Stimulated activated naive B cell treated with anti-CD40 and anti-IgM and Interleukin-4, amounts not matched to agents 10 μg/mL and 1 μg/mL and 100 μg/mL, for 72 hours (primary cell): ENCODE measurements around the gene ZNRF3.

Experiments
- ATAC-seq, 2 donors: fragments of 150-1000 bp; cut with Tn5 transposase; replicated peaks; 2 replicates each; pipeline ENCODE4 v1.10.0; 2021; ENCODE audit warnings: moderate library complexity in 1 of 2
- DNase-seq: peaks from one replicate; pipeline ENCODE4 v3.0.0; 2021
- H3K27ac Mint-ChIP-seq: one replicate; pipeline ENCODE4 v1.8.0; 2022; ENCODE audit warnings: mild to moderate bottlenecking, mixed read lengths
- H3K27me3 Mint-ChIP-seq, 2 donors: one replicate each; pipeline ENCODE4 v1.8.0; 2022; ENCODE audit warnings: mixed read lengths in 2 of 2
- H3K36me3 Mint-ChIP-seq, 2 donors: one replicate each; pipeline ENCODE4 v1.8.0; 2022; ENCODE audit warnings: mixed read lengths in 2 of 2, mild to moderate bottlenecking in 1 of 2
- H3K4me1 Mint-ChIP-seq, 2 donors: one replicate each; pipeline ENCODE4 v1.8.0; 2022; ENCODE audit warnings: mixed read lengths in 2 of 2, mild to moderate bottlenecking in 1 of 2
- H3K4me3 Mint-ChIP-seq, 2 donors: one replicate each; pipeline ENCODE4 v1.8.0; 2022; ENCODE audit warnings: mild to moderate bottlenecking in 2 of 2, mixed read lengths in 2 of 2, moderate library complexity in 1 of 2
- H3K9me3 Mint-ChIP-seq, 2 donors: one replicate each; pipeline ENCODE4 v1.8.0; 2022; ENCODE audit warnings: mixed read lengths in 2 of 2, mild to moderate bottlenecking in 1 of 2

Gene ZNRF3

GRCh38 chr22:29069463-29069862 lies 186.1 kb downstream of the ZNRF3 start:
- no peaks in the 10 kb centered on the region for H3K9me3 Mint-ChIP-seq
- no peak overlapping the region for H3K4me3 Mint-ChIP-seq
- no peaks in the 10 kb centered on the region for H3K36me3 Mint-ChIP-seq
- H3K27me3 Mint-ChIP-seq = peaks cover 41 to 68% of the 10 kb centered on the region in 2 donors
- DNase-seq (no peak), ATAC-seq (no peak)
- no peak overlapping the region for H3K27ac Mint-ChIP-seq
- peaks cover 29 to 40% of the 10 kb centered on the region in 2 donors for H3K4me1 Mint-ChIP-seq

- H3K27ac Mint-ChIP-seq = no peak overlapping the region
- DNase-seq (no peak), ATAC-seq (no peak)
- peaks cover 47 to 79% of the 10 kb centered on the region in 2 donors for H3K27me3 Mint-ChIP-seq
- H3K9me3 Mint-ChIP-seq = no peaks in the 10 kb centered on the region
- H3K4me3 Mint-ChIP-seq = peak overlapping the region in 1 of 2 donors; percentile 78
- H3K4me1 Mint-ChIP-seq = peaks cover 29 to 40% of the 10 kb centered on the region in 2 donors
- no peaks in the 10 kb centered on the region for H3K36me3 Mint-ChIP-seq
Observed at GRCh38 chr22:29070490-29070889, 187.1 kb downstream of the ZNRF3 start.

- ATAC-seq (peak; percentile 23 to 38), DNase-seq (no peak)
- H3K9me3 Mint-ChIP-seq = no peaks in the 10 kb centered on the region
- no peak overlapping the region for H3K27ac Mint-ChIP-seq
- peaks cover 25 to 33% of the 10 kb centered on the region in 2 donors for H3K4me1 Mint-ChIP-seq
- H3K36me3 Mint-ChIP-seq = no peaks in the 10 kb centered on the region
- peaks cover 53 to 81% of the 10 kb centered on the region in 2 donors for H3K27me3 Mint-ChIP-seq
- peak overlapping the region; percentile 77 to 79 for H3K4me3 Mint-ChIP-seq
Observed at GRCh38 chr22:29071261-29072045, 188.1 kb downstream of the ZNRF3 start.

GRCh38 chr22:29072193-29072978 lies 189.0 kb downstream of the ZNRF3 start:
- H3K27me3 Mint-ChIP-seq = peaks cover 49 to 72% of the 10 kb centered on the region in 2 donors
- peak; percentile 75 for DNase-seq
- H3K27ac Mint-ChIP-seq = peak overlapping the region; percentile 5
- H3K9me3 Mint-ChIP-seq = no peaks in the 10 kb centered on the region
- H3K36me3 Mint-ChIP-seq = no peaks in the 10 kb centered on the region
- peak overlapping the region; percentile 77 to 79 for H3K4me3 Mint-ChIP-seq
- peaks cover 22 to 33% of the 10 kb centered on the region in 2 donors for H3K4me1 Mint-ChIP-seq
- peak; percentile 93 to 97 for ATAC-seq

GRCh38 chr22:29072979-29073617 lies 189.7 kb downstream of the ZNRF3 start, which contains the start of gene KREMEN1:
Gene KREMEN1 (plus strand): TSS chr22:29073035. CDS start chr22:29073131, 96 bp downstream.
- Mint-ChIP-seq H3K36me3 (no peaks in the 10 kb centered on the region), H3K27ac (peak within 1 kb of the TSS; percentile 51), H3K27me3 (peaks cover 56 to 73% of the 10 kb centered on the region in 2 donors), H3K4me3 (peak within 1 kb of the TSS; percentile 79 to 81), H3K9me3 (no peaks in the 10 kb centered on the region), H3K4me1 (peaks cover 22 to 33% of the 10 kb centered on the region in 2 donors)
- no peak for DNase-seq
- no peak for ATAC-seq

GRCh38 chr22:29073618-29074275 lies 190.4 kb downstream of the ZNRF3 start:
- H3K4me1 Mint-ChIP-seq = peaks cover 22 to 33% of the 10 kb centered on the region in 2 donors
- H3K27ac Mint-ChIP-seq = peak overlapping the region; percentile 51
- H3K36me3 Mint-ChIP-seq = no peaks in the 10 kb centered on the region
- peak overlapping the region; percentile 77 to 81 for H3K4me3 Mint-ChIP-seq
- ATAC-seq (no peak), DNase-seq (no peak)
- no peaks in the 10 kb centered on the region for H3K9me3 Mint-ChIP-seq
- peaks cover 58 to 79% of the 10 kb centered on the region in 2 donors for H3K27me3 Mint-ChIP-seq

- Mint-ChIP-seq H3K27ac (no peak overlapping the region), H3K27me3 (peaks cover 57 to 79% of the 10 kb centered on the region in 2 donors), H3K4me3 (peak overlapping the region; percentile 77 to 81), H3K4me1 (peaks cover 22 to 33% of the 10 kb centered on the region in 2 donors), H3K9me3 (no peaks in the 10 kb centered on the region), H3K36me3 (no peaks in the 10 kb centered on the region)
- DNase-seq = no peak
- no peak for ATAC-seq
Observed at GRCh38 chr22:29074276-29074772, 191.0 kb downstream of the ZNRF3 start.

- Mint-ChIP-seq H3K4me3 (no peak overlapping the region), H3K9me3 (no peaks in the 10 kb centered on the region), H3K27ac (no peak overlapping the region), H3K36me3 (no peaks in the 10 kb centered on the region), H3K4me1 (peaks cover 8 to 11% of the 10 kb centered on the region in 2 donors), H3K27me3 (peaks cover 33 to 56% of the 10 kb centered on the region in 2 donors)
- ATAC-seq (no peak), DNase-seq (no peak)
Observed at GRCh38 chr22:29078036-29078868, 194.9 kb downstream of the ZNRF3 start.

- Mint-ChIP-seq H3K4me3 (no peak overlapping the region), H3K27me3 (peaks cover 31 to 56% of the 10 kb centered on the region in 2 donors)
- DNase-seq = no peak
Observed at GRCh38 chr22:29078869-29079207, 195.5 kb downstream of the ZNRF3 start.

GRCh38 chr22:29079218-29079901 lies 196.0 kb downstream of the ZNRF3 start:
- ATAC-seq = no peak
- no peak overlapping the region for H3K4me3 Mint-ChIP-seq
- no peak overlapping the region for H3K27ac Mint-ChIP-seq
- no peaks in the 10 kb centered on the region for H3K36me3 Mint-ChIP-seq
- peaks cover under 1% of the 10 kb centered on the region in 2 donors for H3K4me1 Mint-ChIP-seq
- DNase-seq = no peak
- no peaks in the 10 kb centered on the region for H3K9me3 Mint-ChIP-seq
- H3K27me3 Mint-ChIP-seq = peaks cover 25 to 52% of the 10 kb centered on the region in 2 donors

More at GRCh38 chr22:29078869-29079207, 195.5 kb downstream of the ZNRF3 start:
- H3K36me3 Mint-ChIP-seq = no peaks in the 10 kb centered on the region
- peaks cover 6% of the 10 kb centered on the region in 2 donors for H3K4me1 Mint-ChIP-seq
- H3K9me3 Mint-ChIP-seq = no peaks in the 10 kb centered on the region
- ATAC-seq = no peak
- no peak overlapping the region for H3K27ac Mint-ChIP-seq

GRCh38 chr22:29080106-29080975 lies 197.0 kb downstream of the ZNRF3 start:
- Mint-ChIP-seq H3K4me3 (no peak overlapping the region), H3K27me3 (peaks cover 20 to 42% of the 10 kb centered on the region in 2 donors), H3K4me1 (no peaks in the 10 kb centered on the region), H3K36me3 (no peaks in the 10 kb centered on the region), H3K27ac (no peak overlapping the region), H3K9me3 (no peaks in the 10 kb centered on the region)
- DNase-seq = no peak
- ATAC-seq = no peak
